Fibroblast of pulmonary artery (primary cell): ENCODE measurements around the gene RPRD1B.

Experiments used
- DNase-seq: peaks from one replicate; pipeline ENCODE4 v3.0.0-alpha.2; 2010; ENCODE audit warnings: low read depth
- H3K4me3 ChIP-seq: replicated peaks from 2 replicates; pipeline ENCODE4 v1.5.1; 2011; ENCODE audit warnings: low read depth, mild to moderate bottlenecking, control low read depth, low read length, moderate library complexity
- CTCF ChIP-seq: IDR thresholded peaks from 2 replicates; pipeline ENCODE4 v1.5.1; 2011; ENCODE audit warnings: mild to moderate bottlenecking, control low read depth, low read length, inconsistent platforms; ENCODE audit errors: missing control alignments

RPRD1B gene

GRCh38 chr20:38078084-38078483 is 44.5 kb downstream of the RPRD1B start:
- DNase-seq = no peak
- no peak overlapping the region for H3K4me3 ChIP-seq
- no peak for TF ChIP-seq CTCF

DNA sequence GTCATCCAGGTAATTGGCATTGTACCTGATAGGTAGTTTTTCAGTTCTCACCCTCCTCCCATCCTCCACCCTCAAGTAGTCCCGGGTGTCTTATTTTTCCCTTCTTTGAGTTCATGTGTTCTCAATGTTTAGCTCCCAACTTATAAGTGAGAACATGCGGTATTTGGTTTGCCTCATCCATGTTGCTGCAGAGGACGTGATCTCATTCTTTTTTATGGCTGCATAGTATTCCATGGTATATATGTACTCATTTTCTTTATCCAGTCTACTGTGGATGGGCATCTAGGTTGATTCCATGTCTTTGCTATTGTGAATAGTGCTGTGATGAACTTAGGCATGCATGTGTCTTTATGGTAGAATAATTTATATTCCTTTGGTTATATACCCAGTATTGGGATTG is 45.8 kb downstream of the RPRD1B start:
- no peak for TF ChIP-seq CTCF
- no peak for DNase-seq
- no peak overlapping the region for H3K4me3 ChIP-seq

- no peak overlapping the region for H3K4me3 ChIP-seq
- no peak for DNase-seq
- TF ChIP-seq CTCF = no peak
Measured at GRCh38 chr20:38081575-38081974, 48.0 kb downstream of the RPRD1B start.

- TF ChIP-seq CTCF = no peak
- no peak for DNase-seq
- H3K4me3 ChIP-seq = no peak overlapping the region
Measured at GRCh38 chr20:38082894-38083293, 49.3 kb downstream of the RPRD1B start.

DNA sequence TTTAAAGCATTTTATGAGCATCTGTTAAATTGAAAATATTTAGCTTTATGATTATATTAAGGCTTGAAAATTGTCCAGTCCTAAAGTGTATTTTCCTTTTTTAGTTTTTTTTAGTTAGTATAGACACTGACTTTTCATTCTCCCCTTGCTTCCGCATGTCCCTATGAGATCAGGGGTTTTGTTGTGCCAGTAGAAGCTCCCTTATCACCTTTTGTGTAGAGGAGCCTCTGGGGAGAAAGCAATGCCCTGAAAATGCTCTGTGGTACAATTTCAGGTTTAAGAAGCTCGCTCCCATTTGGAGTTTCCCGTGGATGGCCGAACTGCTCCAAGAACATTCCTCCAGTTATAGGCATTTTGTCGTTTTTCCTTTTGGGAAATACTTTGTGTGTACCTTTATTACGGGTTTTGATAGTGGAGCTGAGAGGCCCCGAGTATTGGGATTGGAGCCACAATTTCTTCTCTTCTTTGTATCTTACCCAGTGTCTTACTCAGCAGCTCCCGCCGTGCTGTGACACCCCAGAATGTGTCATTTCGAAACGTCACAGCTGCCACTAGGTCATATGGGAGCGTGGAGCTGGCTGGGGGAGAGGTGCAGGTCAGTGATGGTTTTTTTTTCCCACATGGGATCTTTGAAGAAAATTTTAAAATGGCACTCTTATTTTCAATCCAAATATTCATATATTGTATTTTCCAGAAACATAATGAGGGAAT is 49.9 kb downstream of the RPRD1B start:
- DNase-seq = peak; percentile 40
- H3K4me3 ChIP-seq = no peak overlapping the region
- no peak for TF ChIP-seq CTCF

DNA sequence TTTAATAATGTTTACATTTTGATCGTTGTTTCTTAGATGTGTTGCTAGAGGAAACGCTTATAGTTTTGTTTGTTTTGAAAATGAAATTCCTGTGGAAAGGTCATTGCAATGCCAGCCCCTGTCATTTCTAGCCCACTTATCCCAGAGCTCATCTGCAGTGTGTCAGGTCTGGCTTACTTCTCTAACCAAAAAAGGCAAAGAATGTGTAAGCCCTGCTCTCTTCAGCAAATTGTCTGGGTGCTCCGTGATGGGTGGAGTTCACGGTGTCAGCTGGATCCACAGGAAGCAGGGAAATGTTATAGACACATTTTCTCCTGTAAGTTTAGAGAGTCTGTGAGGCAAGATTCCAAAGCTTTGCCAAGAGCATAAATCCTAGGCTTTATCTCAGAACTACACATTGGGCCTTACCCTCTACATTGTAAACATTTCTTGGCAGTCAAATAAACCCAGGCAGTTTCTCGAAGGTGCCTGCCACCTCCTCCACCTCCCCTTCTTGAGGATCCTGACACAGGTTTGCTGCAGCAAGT is 50.9 kb downstream of the RPRD1B start:
- TF ChIP-seq CTCF = no peak
- peak; percentile 87 for DNase-seq
- H3K4me3 ChIP-seq = no peak overlapping the region

GRCh38 chr20:38085026-38085425 is 51.5 kb downstream of the RPRD1B start:
- H3K4me3 ChIP-seq = no peak overlapping the region
- no peak for DNase-seq
- TF ChIP-seq CTCF = no peak
